ENCODE data around the gene BANP.
"Not testable (repeated sequence)": the region's sequence is repeated elsewhere in the genome, so short reads cannot be mapped to it uniquely, and the experiment has no call there.

Gene BANP

DNA sequence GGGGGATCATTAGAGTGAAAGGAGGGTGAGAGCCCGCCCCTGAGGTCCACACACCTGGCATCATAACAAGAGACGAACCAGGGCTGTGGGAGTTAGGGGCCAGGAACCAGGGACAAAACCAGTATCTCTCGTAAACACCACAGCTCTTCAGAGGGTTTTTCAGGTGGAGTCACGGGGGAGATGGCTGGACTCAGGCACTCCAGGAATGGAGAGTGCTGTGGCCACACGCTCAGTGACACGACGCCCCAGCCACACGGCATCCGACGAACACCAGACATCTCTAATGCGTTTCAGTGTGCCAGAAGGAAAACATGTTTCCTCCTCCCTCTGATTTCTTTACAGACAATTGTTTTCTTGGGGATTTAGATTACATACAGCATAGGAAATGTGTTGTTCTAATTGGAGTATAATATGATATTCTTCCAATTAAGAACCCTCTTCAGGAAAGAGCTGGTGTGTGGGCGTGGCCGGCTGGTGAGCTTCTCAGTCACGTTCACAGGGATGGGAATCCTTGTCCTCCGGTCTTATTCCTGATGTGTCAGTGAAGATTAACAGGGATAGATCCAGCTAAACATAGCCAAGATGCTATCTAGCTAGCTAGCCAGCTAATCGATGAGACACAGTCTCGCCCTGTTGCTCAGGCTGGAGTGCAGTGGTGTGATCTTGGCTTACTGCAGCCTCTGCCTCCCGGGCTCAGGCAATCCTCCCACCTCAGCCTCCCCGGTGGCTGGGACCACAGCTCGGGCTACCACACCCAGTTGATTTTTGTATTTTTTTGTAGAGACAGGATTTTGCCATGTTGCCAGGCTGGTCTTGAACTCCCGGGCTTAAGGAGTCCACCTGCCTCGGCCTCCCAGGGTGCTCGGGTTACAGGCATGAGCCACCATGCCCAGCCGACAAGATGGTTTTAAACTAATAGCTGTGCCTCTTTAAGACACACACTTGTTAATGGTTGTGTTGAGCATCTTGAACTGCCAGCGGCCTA is 98.6 kb downstream of the BANP start:
- no peak for DNase-seq (ENCODE audit: low read depth)

DNA sequence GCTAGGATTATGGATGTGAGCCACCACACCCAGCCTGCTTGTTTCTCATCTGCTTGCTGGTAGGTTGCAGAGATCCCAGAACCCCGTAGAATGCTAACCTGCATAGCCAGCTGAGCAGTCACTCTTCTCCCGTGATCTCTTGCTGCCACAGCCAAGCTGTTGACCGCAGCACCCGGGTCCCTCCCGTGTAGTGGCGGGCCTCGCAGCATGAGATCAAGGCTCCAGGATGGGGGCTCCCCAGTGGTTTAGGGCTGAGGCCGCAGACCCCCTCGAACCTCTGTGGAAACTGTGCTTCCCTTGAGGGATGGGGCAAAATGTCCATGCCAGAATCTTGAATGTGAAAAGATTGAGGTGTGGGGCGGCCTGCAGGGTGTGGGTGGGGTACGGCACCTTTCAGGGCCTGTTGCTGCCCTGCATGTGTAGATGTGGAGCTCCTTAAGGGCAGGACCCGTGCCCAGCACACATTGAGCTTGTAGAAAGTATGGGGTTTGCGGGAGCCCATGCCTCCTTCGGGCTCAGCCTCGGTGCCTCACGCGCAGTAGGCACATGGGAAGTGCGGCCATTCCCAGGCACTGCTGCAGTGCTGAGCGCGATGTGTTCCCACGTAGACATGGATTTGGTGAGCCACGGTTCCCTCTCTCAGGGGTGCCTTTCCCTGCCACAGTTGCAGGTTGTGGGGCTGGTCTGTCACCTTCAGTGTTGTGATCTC is 99.9 kb downstream of the BANP start:
- no peak for DNase-seq (ENCODE audit: low read depth)

DNA sequence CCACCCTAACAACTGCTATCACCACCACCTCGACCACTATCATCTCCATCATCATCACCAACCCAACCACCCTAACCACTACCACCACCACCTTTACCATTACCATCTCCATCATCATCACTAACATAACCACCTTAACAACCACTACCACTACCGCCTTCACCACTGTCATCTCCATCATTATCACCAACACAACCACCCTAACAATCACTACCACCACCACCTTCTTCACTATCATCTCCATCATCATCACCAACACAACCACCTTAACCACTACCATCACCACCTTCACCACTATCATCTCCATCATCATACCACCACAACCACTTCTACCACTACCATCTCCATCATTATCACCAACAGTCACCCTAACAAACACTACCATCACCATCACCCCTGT is 101.4 kb downstream of the BANP start:
- no peak for DNase-seq (ENCODE audit: low read depth)

DNA sequence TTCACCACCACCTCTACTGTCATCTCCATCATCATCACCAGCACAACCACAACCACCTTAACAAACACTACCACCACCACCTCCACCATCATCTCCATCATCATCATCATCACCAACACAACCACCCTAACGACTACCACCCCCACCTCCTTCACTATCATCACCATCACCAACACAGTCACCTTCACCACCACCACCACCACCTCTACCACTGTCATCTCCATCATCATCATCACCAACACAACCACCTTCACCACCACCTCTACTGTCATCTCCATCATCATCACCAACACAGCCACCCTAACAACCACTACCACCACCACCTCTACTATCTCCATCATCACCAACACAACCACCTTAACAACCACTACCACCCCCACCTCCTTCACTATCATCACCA is 102.2 kb downstream of the BANP start:
- not testable (repeated sequence) for DNase-seq (ENCODE audit: low read depth)

DNA sequence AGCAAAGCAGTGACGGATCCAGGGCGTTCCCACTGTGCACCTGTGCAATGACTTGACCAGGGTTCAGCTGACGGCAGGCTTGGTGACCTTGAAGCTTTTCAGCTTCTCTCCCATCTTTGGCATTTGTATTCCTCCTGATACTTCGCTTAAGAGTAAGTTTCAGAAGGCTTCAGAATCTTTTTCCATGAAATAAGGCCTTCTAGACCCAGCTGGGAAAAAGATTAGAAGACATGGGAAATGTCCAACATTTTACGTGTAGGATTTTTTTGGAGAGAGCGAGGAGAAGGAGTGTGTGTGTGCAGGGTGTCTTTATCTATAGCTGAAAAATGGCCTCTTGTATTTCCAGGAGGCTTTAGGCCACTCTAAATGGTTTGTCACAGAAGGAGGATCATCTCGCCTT is 104.1 kb downstream of the BANP start:
- DNase-seq (ENCODE audit: low read depth): no peak

DNA sequence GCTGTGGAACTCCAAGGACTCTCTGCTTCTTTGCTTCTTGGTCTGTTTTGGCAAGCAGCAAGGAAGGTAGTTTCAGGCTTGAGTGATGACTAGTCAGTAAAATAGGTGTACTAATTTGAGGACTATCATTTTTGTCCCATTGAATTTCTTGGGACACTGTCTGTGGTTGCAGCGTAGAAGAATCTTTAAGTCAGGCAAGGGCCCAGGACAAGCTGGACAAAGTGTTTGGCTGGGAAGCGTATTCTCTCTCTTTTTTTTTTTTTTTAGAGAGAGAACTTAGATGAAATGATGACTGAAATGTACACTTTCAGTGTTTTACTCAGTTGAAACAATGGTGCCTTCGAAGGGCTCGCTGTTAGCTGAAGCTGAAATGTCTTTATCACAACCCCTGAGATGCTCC is 105.0 kb downstream of the BANP start:
- no peak for DNase-seq (ENCODE audit: low read depth)

DNA sequence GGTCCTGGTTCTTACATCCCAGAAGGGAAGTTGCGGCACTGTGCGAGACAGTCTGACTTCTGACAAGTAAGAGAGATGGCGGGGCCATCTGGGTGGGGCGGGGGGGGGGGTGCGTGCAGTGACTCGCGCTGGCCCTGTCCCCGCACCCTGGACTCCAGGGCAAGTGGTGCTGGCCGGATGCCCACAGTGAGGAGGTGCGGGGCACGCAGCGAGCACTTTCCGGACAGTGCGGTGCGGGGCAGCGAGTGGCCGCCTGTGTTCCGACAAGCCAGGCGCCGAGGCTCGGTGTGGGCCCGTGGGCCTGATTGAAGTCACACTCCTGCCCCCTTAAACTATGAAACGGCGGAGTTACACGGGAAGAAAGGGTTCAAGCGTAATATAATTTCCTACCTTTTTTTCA is 106.4 kb downstream of the BANP start:
- no peak for DNase-seq (ENCODE audit: low read depth)

DNA sequence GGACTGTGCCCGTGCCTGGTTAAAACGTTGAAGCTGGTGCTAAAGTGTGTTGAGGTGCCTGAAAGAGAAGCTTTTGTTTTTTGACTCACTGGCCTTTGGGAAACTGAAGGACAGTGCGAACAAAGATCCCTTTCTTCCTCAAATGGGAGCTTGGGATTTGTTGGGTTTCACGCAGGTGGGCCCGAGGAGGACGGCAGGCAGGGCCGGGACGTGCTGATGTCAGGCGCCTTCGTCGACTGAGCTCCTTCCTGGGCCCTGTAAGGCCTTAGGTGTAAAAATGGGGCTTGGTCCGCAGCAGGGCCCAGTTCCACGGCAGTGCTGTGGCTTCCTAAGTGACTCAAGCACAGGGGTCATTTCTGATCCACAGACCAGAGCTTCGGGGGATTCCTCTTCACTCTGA is 106.9 kb downstream of the BANP start:
- no peak for DNase-seq (ENCODE audit: low read depth)

DNA sequence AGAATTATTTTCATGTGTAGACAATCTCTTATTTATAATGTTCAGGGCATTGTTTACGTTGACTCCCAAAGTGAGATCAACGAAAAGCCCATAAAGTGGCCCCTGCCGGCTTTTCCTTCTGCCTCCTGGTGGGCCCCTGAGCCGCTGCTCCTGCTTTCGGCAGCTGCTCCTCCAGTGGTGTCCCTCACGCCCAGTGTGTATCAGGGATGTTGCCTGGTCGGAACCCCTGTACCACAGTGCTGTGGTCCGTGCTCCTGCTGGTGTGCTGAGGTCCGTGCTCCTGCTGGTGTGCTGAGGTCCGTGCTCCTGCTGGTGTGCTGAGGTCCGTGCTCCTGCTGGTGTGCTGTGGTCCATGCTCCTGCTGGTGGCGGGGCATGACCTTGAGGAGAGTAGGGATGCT is 107.6 kb downstream of the BANP start:
- no peak for DNase-seq (ENCODE audit: low read depth)

DNA sequence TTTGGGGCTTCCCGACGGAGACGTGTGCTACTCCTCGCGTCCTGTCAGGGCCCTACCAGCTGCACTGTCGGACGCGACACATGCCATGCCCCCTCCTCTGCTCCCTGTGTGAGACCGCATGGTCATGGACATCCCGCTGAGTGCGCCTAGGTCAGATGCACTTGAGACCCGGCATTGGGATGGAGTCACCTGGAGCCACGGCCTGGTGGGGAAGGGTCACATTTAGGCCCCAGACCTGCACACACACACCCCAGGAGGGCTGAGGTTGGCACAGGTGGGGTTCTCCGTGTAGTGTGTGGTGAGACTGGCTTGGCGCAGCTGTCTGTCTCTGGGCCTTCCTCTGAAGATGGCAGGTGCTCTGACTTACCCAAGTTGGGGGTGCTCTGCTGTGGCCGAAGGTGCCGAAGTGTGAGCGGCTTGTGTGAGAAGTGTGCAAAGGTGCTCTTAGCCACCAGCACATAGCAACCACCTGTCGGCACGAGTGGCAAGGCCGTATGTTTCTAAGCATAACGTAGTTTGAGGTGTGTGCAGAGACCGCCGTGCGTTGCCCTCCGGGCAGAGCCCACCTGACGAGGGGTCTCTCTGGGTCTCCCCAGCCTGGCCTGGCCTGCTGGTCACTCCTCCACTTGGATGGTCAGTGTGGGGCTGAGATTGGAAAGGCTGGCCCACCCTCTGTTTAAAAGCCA is 108.6 kb downstream of the BANP start:
- no peak for DNase-seq (ENCODE audit: low read depth)

DNA sequence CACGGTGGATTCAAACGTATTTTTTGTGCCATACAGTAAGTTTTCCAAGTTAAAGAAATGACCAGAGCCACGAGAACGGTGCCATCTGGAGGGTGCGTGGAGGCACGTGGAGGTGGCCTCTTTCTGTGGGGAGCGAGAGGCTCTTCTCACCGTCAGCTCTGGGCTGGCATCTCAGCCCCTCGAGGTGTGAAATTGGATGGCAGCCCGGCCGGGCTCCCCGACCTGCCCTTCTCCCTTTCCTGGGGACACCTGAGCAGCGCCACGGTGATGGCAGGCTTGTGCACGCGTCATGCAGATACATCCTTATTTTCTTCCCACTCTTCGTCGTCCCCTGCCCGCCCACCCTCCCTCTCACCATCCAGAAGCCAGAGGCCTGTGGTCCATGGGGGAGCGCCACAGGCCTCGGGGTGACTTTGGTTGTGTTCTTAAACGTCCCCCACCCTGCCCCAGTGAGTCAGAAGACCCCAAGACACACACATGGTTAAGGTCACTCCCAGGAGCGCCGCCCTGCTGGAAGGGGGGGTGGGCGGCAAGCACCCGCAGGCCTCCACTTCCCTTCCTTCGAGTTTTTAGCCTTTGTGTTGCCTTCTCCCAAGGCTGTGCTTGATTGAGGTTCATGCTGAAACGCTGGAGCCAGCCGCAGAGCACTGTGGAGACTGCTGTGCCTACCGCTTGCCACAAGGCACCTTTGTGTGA is 109.4 kb downstream of the BANP start:
- DNase-seq (ENCODE audit: low read depth): no peak

DNA sequence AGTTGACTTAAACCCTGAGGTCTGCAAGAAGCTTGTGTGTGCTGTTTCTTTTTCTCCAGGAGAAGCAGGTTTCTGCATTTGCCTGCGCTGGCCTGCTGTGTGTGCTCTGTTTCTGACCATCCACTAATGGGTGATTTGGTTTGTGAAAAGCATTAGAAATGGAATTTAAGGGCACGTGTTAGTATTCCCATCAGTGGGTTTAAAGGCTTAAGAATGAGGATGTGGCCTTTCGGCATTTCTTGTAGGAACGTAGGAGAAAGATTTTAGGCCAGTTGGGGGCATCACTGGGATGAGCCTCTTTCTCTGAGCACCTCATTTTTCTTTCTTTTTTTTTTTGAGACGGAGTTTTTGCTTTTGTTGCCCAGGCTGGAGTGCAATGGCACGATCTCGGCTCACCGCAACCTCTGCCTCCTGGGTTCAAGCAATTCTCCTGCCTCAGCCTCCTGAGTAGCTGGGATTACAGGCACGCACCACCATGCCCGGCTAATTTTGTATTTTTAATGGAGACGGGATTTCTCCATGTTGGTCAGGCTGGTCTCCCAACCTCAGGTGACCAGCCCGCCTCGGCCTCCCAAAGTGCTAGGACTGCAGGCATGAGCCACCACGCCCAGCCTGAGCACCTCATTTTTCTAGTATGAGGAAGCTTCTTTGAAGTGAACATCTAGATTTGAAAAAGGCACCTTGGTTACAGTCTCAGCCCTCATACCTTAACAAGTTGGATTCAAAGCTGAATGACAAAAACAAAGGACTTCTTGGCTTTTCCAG is 110.3 kb downstream of the BANP start:
- DNase-seq (ENCODE audit: low read depth): peak; percentile 9

DNA sequence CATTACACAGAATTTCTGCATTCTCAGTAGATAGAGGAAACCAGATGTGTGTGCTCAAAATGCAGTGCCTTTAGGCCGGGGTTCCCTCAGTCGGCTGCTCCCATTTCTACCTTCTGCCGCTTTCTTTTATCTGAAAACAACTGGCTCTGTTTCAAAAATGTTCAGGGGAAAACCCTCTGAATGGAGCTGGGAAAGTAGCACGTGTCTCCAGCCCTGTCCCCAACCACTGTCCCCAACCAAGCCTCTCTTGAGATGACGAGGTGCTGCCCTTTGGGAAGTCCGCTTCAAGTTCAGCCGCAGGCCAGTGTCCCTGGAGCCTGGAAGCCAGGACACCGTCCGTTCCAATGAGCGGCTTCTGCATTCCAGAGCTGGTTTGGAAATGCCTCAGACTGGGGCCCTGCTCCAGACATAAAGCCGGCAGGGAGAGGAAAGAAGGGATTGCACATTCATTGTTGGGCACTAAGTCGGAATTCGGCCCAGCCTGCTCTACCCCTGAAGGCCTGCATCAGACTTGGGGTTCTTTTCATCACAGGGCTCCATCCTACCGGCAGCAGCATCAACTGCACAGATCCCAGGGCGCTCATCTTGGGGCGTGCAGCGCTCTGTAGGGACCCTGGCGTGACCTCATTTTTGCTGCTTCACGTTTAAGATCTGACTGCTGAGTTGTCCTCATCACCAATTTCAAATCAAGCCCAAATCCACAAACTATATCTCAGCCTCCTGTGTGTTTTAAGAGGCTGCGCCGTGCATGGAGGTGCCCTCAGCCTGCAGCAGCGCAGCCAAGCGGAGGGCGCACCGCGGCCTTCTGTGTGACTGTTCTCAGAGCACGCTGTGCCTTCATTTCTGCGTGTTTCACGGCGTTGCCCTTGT is 111.3 kb downstream of the BANP start:
- DNase-seq (ENCODE audit: low read depth): peak; percentile 71

DNA sequence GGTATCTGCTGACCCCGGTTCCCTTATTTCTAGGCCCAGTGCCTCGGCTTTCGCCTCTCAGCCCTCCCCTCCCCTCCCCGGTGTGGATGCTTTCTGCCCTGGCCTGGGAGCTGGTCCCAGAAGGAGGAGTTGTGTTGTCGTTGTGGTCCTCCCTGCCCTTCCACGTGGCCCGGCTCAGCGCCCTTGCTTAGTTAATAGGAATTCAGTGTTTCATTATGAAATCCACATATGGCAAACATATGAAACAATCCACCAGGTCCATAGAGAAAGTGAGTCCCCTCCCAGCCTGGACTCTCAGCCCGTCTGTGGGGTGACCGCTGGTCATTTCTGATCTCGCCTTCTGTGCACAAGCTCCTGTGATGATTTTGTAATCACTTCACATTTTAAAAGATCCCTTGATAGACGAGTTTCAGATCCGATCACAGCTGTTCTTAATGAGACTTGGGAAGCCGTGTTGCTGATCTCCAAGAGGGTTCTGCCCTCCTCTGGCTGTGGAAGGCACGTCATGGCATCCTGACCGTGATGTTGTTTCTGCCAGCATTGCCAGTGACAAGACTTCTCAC is 112.1 kb downstream of the BANP start:
- DNase-seq (ENCODE audit: low read depth): peak; percentile 48

DNA sequence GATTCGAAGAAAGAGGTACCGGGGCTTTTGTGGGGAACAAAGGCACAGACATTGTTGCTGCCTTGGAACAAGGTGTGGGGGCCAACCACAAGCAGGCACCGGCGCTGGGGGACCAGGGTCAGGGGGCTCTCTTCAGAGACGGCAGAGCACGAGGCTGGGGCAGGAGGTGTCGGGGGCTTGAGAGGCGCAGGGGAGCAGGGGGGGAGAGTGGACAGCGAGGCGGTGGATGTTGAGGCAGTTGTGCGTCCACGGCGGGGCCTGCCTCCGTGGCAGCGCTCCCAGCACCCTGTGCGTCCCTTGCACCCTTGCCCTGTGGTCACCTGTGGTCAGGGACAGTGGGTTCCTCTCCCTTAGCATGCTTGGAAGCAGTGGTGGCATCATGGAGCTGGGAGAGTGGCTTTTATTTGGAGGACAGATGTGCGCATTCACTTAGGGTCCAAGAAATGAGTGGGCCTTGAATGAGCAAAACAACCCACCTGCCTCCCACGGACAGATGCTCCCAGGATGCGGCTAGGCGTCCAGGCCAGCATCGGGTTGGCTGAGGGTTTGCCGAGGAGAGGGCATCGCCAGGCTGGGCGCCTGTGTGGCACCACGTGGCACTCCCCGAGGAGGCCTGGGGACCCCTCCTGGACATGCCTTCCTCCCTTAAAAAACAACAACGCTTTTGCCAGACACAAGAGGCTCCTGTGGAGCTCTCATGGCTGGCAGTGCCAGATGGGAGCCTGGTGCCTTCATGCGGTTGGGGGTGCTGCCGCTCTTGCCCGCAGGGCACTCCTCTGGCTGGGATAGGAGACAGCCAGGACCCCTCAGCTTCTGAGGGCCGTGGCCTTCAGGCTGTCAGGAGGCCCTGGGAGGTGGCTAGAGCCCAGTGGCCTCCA is 113.0 kb downstream of the BANP start:
- DNase-seq (ENCODE audit: low read depth): no peak

DNA sequence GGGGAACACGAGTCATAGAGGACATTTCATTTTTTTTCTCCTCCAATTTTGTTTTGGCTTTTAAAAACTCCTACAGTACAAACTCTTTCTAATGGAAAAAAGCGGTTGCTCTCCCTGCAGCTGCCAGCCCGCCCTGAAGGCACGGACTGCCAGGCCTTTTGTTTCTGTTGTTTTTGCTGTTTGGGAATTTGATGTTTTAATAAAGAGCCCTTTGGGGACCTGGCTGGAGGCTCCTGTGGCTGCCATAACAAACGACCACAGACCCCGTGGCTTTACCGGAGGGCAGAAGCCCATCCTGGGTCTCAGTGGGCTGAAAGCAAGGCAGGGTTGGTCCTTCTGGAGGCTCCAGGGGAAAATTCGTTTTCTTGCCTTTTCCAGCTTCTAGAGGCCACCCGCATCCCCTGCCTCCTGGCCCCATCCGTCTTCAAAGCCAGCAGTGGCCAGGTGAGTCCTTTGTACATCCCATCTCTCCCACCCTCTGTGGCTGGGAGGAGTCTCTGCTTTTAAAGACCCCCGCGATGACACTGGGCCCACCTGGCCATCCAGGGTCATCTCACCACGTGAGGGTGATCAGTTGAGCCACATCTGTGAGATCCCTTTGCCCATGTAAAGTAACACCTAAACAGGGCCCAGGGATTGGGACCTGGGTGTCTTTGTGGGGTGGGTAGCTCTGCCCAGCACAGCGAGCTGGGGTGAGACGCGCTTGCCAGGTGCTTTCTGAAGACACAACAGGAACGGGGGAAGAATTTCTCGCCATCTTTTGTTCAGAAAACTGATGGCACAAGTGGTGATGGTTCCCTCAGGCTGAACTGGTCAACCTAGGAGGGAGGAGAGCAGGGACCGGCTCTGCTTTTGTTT is 113.9 kb downstream of the BANP start:
- DNase-seq (ENCODE audit: low read depth): no peak

DNA sequence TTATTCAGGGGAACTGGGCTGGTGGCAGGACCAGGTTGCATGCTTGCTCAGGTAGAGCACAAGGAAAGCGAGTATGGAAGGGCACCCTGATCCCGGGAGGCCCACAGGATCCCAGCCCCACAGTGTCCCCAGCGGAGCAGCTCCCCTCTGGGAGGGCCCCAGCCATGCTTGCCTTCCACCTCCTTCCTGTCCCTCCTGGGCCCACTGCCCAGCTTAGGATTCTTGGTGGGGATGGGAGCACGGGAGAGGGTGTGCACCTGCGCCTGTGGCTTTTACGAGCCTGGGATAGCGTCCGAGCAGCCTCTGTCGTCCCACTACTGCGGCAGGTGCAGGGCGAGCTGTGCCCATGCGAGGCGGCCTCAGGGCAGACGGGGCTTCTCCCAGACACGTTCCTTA is 114.5 kb downstream of the BANP start:
- no peak for DNase-seq (ENCODE audit: low read depth)

DNA sequence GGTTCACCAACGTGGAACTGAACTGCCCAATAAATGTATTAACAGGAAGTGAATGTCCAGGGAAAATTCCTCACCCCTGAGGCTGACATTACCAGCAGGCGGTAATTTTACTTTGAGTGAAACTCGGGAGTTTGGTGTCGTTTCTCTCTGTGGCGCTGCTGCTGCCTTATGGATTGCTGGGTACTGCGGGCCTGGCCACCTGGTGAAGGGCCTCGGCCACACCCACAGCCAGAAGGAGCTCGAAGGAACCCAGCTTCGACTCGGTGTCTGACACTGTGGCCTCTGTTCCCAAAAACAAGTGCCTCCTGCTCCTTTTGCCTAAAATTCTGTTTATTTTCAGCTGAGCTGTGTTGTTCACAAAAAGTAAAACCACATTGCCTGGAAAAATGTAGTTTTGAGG is 115.0 kb downstream of the BANP start:
- DNase-seq (ENCODE audit: low read depth): no peak
